ENCODE data around the gene CTSO. TPM values are rescaled to one million over a fixed set of nuclear protein-coding genes. Genes with fewer than 3 reads are reported as not detected.

CTSO gene
- total RNA-seq, 1 experiment from 2014 or later = 5.0 TPM

DNA sequence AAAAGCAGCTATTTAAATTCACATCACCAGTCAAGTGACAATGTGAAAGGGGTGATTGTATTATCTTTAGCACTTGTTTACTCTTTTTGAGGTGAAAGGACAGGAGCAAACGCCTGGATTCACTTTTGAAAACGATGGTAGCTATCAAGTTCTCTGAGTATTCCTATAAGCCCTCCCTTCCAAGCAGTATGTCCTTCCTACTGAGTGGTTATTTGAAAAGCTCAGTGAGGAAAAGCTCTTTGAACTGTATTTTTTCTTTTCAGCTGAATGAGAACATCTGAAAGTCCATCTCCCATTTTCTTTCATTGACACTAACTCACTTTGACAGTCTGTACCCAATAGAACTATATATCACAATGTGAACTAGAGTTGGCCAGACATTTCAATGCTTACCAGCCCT is 9.1 kb upstream of the CTSO start:
- no peak for DNase-seq
- Histone ChIP-seq H3K4me3 (no peak overlapping the region), H3K4me2 (no peak overlapping the region), H2AFZ (no peak overlapping the region), H3F3A (ENCODE audit: insufficient read depth, low read depth) (no peaks in the 10 kb centered on the region), H3K27me3 (ENCODE audit: insufficient read depth, low read depth) (no peaks in the 10 kb centered on the region), H4K20me1 (ENCODE audit: insufficient read depth) (no peaks in the 10 kb centered on the region), H3K79me2 (ENCODE audit: low read depth) (no peaks in the 10 kb centered on the region), H3K27ac (no peak overlapping the region), H3K4me1 (replicated peaks; ENCODE audit: insufficient read depth) (no peaks in the 10 kb centered on the region), H3K36me3 (ENCODE audit: low read depth) (no peaks in the 10 kb centered on the region), H3K9me3 (ENCODE audit: insufficient read depth, low read depth) (no peaks in the 10 kb centered on the region), H3K9me2 (ENCODE audit: insufficient read depth) (no peaks in the 10 kb centered on the region)
- TF ChIP-seq, protein P1, sequence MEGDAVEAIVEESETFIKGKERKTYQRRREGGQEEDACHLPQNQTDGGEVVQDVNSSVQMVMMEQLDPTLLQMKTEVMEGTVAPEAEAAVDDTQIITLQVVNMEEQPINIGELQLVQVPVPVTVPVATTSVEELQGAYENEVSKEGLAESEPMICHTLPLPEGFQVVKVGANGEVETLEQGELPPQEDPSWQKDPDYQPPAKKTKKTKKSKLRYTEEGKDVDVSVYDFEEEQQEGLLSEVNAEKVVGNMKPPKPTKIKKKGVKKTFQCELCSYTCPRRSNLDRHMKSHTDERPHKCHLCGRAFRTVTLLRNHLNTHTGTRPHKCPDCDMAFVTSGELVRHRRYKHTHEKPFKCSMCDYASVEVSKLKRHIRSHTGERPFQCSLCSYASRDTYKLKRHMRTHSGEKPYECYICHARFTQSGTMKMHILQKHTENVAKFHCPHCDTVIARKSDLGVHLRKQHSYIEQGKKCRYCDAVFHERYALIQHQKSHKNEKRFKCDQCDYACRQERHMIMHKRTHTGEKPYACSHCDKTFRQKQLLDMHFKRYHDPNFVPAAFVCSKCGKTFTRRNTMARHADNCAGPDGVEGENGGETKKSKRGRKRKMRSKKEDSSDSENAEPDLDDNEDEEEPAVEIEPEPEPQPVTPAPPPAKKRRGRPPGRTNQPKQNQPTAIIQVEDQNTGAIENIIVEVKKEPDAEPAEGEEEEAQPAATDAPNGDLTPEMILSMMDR (conservative IDR thresholded peaks at IDR 0.05) = no peak
- TF ChIP-seq EZH2 (IDR thresholded peaks at IDR 0.05; ENCODE audit: low read depth) = no peak
- BruUV-seq (replicated peaks) = no TSS peak
- CTCF ChIA-PET = no interaction called here
- POLR2A ChIA-PET (ENCODE audit: unreplicated experiment) = no interaction called here
- intact Hi-C loops (cut with micrococcal nuclease; ENCODE audit: unreplicated experiment) = no loop called here

DNA sequence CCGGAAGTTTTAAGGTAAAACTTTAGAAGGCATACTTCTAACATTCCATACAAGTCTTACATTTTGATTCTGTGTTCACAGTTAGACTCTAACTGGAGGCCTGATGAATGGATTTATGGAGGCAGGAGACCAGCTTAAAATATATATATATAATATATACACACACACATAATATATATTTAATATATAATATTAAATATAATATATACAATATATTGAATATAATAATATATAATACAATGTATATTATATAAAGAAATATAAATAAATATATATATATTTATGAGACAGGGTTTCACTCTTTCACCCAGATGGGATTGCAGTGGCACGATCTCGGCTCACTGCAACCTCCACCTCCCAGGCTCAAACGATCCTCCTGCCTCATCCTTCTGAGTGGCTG is 7.9 kb upstream of the CTSO start:
- no TSS peak for BruUV-seq (replicated peaks)

DNA sequence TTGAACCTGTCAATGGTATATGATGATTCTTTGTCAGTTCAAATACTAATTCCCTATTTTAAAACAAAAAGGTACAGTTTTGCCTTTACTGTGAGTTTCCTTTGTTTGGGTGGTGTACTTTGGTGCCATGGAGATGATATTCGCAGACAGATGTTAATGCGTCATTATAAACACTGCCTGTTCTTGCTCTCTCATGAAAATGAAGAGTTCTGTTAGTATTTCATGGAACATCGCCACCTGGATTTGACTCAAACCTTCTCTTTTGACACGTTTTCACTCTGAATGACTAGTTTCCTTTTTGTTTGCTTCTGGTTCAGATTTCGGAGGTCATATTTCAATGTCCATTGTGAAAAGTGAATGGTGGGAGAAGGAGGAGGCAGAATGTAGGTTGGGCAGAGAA is 6.9 kb upstream of the CTSO start:
- H2AFZ ChIP-seq = no peak overlapping the region
- POLR2A ChIA-PET (ENCODE audit: unreplicated experiment) = no interaction called here
- TF ChIP-seq, protein P1 (conservative IDR thresholded peaks at IDR 0.05) = no peak
- TF ChIP-seq EZH2 (IDR thresholded peaks at IDR 0.05; ENCODE audit: low read depth) = no peak

More for the DNA sequence above, 7.9 kb upstream of the CTSO start:
- H3K9me2 ChIP-seq (ENCODE audit: insufficient read depth) = no peaks in the 10 kb centered on the region
- no peaks in the 10 kb centered on the region for H3K27me3 ChIP-seq (ENCODE audit: insufficient read depth, low read depth)
- intact Hi-C loops (cut with micrococcal nuclease; ENCODE audit: unreplicated experiment) = no loop called here
- H3K4me1 ChIP-seq (replicated peaks; ENCODE audit: insufficient read depth) = no peaks in the 10 kb centered on the region
- H3K9me3 ChIP-seq (ENCODE audit: insufficient read depth, low read depth) = no peaks in the 10 kb centered on the region
- H2AFZ ChIP-seq = no peak overlapping the region
- H3F3A ChIP-seq (ENCODE audit: insufficient read depth, low read depth) = no peaks in the 10 kb centered on the region
- no peaks in the 10 kb centered on the region for H3K36me3 ChIP-seq (ENCODE audit: low read depth)
- POLR2A ChIA-PET (ENCODE audit: unreplicated experiment) = no interaction called here
- TF ChIP-seq, protein P1 (conservative IDR thresholded peaks at IDR 0.05) = no peak
- no peak for TF ChIP-seq EZH2 (IDR thresholded peaks at IDR 0.05; ENCODE audit: low read depth)
- H3K4me2 ChIP-seq = no peak overlapping the region
- CTCF ChIA-PET = interaction anchor here (0.5 kb wide), 1 partner anchor 607 kb away, joined by 4 read pairs; no protein-coding TSS in a partner anchor
- H4K20me1 ChIP-seq (ENCODE audit: insufficient read depth) = no peaks in the 10 kb centered on the region
- DNase-seq = no peak
- no peak overlapping the region for H3K27ac ChIP-seq
- H3K79me2 ChIP-seq (ENCODE audit: low read depth) = no peaks in the 10 kb centered on the region
- H3K4me3 ChIP-seq = no peak overlapping the region

More for the DNA sequence above, 6.9 kb upstream of the CTSO start:
- intact Hi-C loops (cut with micrococcal nuclease; ENCODE audit: unreplicated experiment) = no loop called here
- Histone ChIP-seq H3F3A (ENCODE audit: insufficient read depth, low read depth) (no peaks in the 10 kb centered on the region), H3K27me3 (ENCODE audit: insufficient read depth, low read depth) (no peaks in the 10 kb centered on the region), H3K79me2 (ENCODE audit: low read depth) (no peaks in the 10 kb centered on the region), H3K4me1 (replicated peaks; ENCODE audit: insufficient read depth) (no peaks in the 10 kb centered on the region), H3K36me3 (ENCODE audit: low read depth) (no peaks in the 10 kb centered on the region), H3K4me3 (no peak overlapping the region), H3K9me2 (ENCODE audit: insufficient read depth) (no peaks in the 10 kb centered on the region), H3K4me2 (no peak overlapping the region), H3K27ac (no peak overlapping the region), H3K9me3 (ENCODE audit: insufficient read depth, low read depth) (no peaks in the 10 kb centered on the region), H4K20me1 (ENCODE audit: insufficient read depth) (no peaks in the 10 kb centered on the region)
- no peak for DNase-seq
- CTCF ChIA-PET = no interaction called here
- no TSS peak for BruUV-seq (replicated peaks)

Data from PC-9 (cell line).